Heart right ventricle (tissue), 16 donors: ENCODE data around the gene TJP3. TPM values are rescaled to one million over a fixed set of nuclear protein-coding genes. Genes with fewer than 3 reads are reported as not detected.
A peak's percentile ranks its signal among the peaks of the same experiment; 100 is the strongest.

Experiments used
- ATAC-seq, 8 donors: fragments of 200-7000 bp; cut with Tn5 transposase; one replicate each; pipeline ENCODE4 v1.9.1; 2020; ENCODE audit warnings: mild to moderate bottlenecking in 8 of 8, moderate library complexity in 8 of 8, moderate number of reproducible peaks in 1 of 8
- DNase-seq, 2 donors: peaks; one replicate each; pipeline ENCODE4 v3.0.0-alpha.2; 2020
- H3K27ac ChIP-seq, 10 donors: fragments of 200-600 bp; sonication (generic) in 2 of 10; one replicate each; pipeline versions ENCODE4 v1.5.0 to v1.8.0; 2020 to 2022; ENCODE audit warnings: mild to moderate bottlenecking in 3 of 10
- H3K27me3 ChIP-seq, 7 donors: fragments of 200-600 bp; one replicate each; pipeline ENCODE4 v1.8.0; 2021 to 2022; ENCODE audit warnings: mild to moderate bottlenecking in 2 of 7
- H3K36me3 ChIP-seq, 9 donors: fragments of 200-600 bp; sonication (generic) in 1 of 9; one replicate each; pipeline versions ENCODE4 v1.5.0 to v1.8.0; 2020 to 2022; ENCODE audit warnings: mild to moderate bottlenecking in 2 of 9
- H3K4me1 ChIP-seq, 9 donors: fragments of 200-600 bp; sonication (generic) in 1 of 9; one replicate each; pipeline versions ENCODE4 v1.5.0 to v1.8.0; 2020 to 2022; ENCODE audit warnings: mild to moderate bottlenecking in 4 of 9
- H3K4me3 ChIP-seq, 10 donors: fragments of 200-600 bp; sonication (generic) in 2 of 10; one replicate each; pipeline versions ENCODE4 v1.5.0 to v1.8.0; 2020 to 2022; ENCODE audit warnings: mild to moderate bottlenecking in 7 of 10, moderate library complexity in 2 of 10
- H3K9me3 ChIP-seq, 11 donors: fragments of 200-600 bp in 10 of 11; sonication (generic) in 2 of 11; one replicate each; pipeline versions ENCODE4 v1.5.0 to v1.8.0; 2013 to 2022; ENCODE audit warnings: mild to moderate bottlenecking in 2 of 11, control low read depth in 1 of 11, moderate library complexity in 1 of 11
- WGBS, 2 donors: extraction: QIAGEN DNeasy Blood & Tissue Kit; methylation state at CpG; one replicate each; pipeline ENCODE4 v1.1.7; 2013; ENCODE audit warnings: inconsistent platforms in 1 of 2; 5-methylcytosine and 5-hydroxymethylcytosine counted together
- intact Hi-C, 10 donors: fragments of 100-400 bp; cut with DNase I; formaldehyde crosslinking; loops; one replicate each; pipeline versions ENCODE4 v1.11.1 to v1.14.2; 2022
- polyA plus RNA-seq, 2 donors: library from polyadenylated mRNA; stranded (reverse); fragments of 200-250 nt; gene quantifications; one replicate each; pipeline ENCODE4 v1.2.3, GENCODE V29; 2013
- total RNA-seq, 10 donors: library from RNA; stranded (reverse); fragmentation: NEBNext Ultra II Directional in 3 of 10; extraction: Animal tissue kit (Norgen Biotek cat#: 25700) in 3 of 10; gene quantifications; one replicate each; pipeline versions ENCODE4 v1.2.1 to v1.2.4, GENCODE V29; 2021 to 2023
- TF ChIP-seq, protein P1 (sequence below), 9 donors: fragments of 200-600 bp; sonication (generic) in 2 of 9; IDR thresholded peaks; one replicate each; pipeline versions ENCODE4 v1.5.0 to v1.8.0; 2021 to 2022; ENCODE audit warnings: antibody characterized with exemption in 9 of 9, mild to moderate bottlenecking in 5 of 9, moderate library complexity in 1 of 9
- donor health status: Arrhythmogenic right ventricular cardiomyopathy.
- donor health status: ischemic (EF 13 %, LVEDD 7.1; RV severe dilation, severe dysfunction).
- donor health status: healthy with polysubstance abuse.
- donor health status: DM: no; HTN: yes; CAD: no.
- donor health status: DM: no; HTN: no; CAD: no.
- donor health status: ischemic (EF 25% LVEDD 6.9; RV normal size, moderate dysfunction).
- donor health status: ischemic (EF 25% LVEDD 5.7; RV mildly dilated, moderate dysfunction).
- donor health status: healthy.
- donor health status: DM: yes; HTN: yes; CAD: no.
- donor health status: Ischemic cardiomyopathy.
- donor health status: ischemic (EF 35%, LVEDD 5.7; RV mildly dilated, moderate dysfunction).
- donor health status: nonischemic (EF 11% LVEDD 7.7; RV severe dilation, severe dysfunction).
- donor health status: DM: yes; HTN: yes; CAD: no.
- donor health status: PGD.
- donor health status: ischemic (EF 29% LVEDD 5.4; RV normal size, mild dysfunction).
- donor health status: nonischemic (EF 23%, LVEDD 6.1; RV moderate dilation, normal function).

Gene TJP3
- total and polyA plus RNA-seq, 12 donors = 0.06 to 0.49 (median 0.25) TPM; not detected in 8

DNA sequence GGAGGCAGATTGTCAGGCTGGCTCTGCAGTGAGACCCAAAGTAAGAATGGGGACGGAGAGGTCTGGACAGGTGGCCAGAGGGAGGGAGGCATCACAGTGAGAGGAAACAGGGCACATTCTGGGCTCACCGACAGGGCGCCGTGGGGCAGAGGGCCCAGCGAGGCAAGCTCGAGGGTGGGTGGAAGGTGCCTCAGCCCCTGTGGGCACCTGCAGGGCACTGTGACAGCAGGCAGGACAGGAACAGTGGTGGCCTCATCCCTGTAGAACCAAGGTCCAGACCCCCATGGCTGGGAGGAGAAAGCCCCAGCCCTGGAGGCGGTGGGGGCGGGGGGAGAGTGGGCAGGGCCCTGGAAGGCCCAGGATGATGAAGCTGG is 35.6 kb upstream of the TJP3 start:
- 89 to 94% methylated on average over 8 of the region's 8 CpGs for WGBS, 2 donors
- H3K4me1 ChIP-seq = peaks cover 26 to 67% (median 52%) of the 10 kb centered on the region in 9 donors
- intact Hi-C loops = no loop called here

DNA sequence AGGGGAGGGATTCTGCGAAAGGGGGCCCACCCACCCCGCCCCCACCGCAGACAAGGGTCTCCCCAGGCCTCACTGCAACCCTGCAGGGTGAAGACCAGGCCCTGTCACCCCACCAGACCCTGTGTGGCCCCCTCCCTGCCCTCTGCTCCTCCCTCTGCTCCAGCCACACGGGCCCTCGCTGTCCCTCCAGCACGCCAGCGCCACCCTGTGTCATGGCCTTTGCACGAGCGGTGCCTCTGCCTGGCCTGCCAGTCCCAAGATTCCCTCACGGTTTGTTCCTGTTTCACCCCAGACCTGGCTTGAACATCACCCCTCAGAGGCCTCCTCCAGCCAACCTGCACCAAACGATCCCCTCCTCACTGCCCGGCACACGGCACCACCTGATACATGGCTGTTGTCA is 35.2 kb upstream of the TJP3 start:
- Histone ChIP-seq H3K27me3 (peaks cover 0 to 10% (median 0%) of the 10 kb centered on the region in 7 donors), H3K9me3 (peaks cover 0 to 7% (median 0%) of the 10 kb centered on the region in 11 donors), H3K4me1 (peaks cover 26 to 63% (median 49%) of the 10 kb centered on the region in 9 donors), H3K27ac (peak overlapping the region; percentile 19 to 100 (median 98)), H3K4me3 (no peak overlapping the region), H3K36me3 (peaks cover 0 to 7% (median 0%) of the 10 kb centered on the region in 9 donors)
- TF ChIP-seq, protein P1, sequence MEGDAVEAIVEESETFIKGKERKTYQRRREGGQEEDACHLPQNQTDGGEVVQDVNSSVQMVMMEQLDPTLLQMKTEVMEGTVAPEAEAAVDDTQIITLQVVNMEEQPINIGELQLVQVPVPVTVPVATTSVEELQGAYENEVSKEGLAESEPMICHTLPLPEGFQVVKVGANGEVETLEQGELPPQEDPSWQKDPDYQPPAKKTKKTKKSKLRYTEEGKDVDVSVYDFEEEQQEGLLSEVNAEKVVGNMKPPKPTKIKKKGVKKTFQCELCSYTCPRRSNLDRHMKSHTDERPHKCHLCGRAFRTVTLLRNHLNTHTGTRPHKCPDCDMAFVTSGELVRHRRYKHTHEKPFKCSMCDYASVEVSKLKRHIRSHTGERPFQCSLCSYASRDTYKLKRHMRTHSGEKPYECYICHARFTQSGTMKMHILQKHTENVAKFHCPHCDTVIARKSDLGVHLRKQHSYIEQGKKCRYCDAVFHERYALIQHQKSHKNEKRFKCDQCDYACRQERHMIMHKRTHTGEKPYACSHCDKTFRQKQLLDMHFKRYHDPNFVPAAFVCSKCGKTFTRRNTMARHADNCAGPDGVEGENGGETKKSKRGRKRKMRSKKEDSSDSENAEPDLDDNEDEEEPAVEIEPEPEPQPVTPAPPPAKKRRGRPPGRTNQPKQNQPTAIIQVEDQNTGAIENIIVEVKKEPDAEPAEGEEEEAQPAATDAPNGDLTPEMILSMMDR (IDR thresholded peaks at IDR 0.05) = no peak
- WGBS, 2 donors = 86 to 91% methylated on average over 13 of the region's 13 CpGs
- ATAC-seq = no peak
- DNase-seq = no peak
- intact Hi-C loops = no loop called here

More for the DNA sequence above, 35.6 kb upstream of the TJP3 start:
- Histone ChIP-seq H3K36me3 (peaks cover 0 to 7% (median 0%) of the 10 kb centered on the region in 9 donors), H3K4me3 (no peak overlapping the region), H3K9me3 (peaks cover 0 to 7% (median 0%) of the 10 kb centered on the region in 11 donors), H3K27me3 (peaks cover 0 to 10% (median 0%) of the 10 kb centered on the region in 7 donors), H3K27ac (peak overlapping the region; percentile 90 to 100 (median 99))
- DNase-seq = no peak
- TF ChIP-seq, protein P1 (IDR thresholded peaks at IDR 0.05) = no peak
- no peak for ATAC-seq

DNA sequence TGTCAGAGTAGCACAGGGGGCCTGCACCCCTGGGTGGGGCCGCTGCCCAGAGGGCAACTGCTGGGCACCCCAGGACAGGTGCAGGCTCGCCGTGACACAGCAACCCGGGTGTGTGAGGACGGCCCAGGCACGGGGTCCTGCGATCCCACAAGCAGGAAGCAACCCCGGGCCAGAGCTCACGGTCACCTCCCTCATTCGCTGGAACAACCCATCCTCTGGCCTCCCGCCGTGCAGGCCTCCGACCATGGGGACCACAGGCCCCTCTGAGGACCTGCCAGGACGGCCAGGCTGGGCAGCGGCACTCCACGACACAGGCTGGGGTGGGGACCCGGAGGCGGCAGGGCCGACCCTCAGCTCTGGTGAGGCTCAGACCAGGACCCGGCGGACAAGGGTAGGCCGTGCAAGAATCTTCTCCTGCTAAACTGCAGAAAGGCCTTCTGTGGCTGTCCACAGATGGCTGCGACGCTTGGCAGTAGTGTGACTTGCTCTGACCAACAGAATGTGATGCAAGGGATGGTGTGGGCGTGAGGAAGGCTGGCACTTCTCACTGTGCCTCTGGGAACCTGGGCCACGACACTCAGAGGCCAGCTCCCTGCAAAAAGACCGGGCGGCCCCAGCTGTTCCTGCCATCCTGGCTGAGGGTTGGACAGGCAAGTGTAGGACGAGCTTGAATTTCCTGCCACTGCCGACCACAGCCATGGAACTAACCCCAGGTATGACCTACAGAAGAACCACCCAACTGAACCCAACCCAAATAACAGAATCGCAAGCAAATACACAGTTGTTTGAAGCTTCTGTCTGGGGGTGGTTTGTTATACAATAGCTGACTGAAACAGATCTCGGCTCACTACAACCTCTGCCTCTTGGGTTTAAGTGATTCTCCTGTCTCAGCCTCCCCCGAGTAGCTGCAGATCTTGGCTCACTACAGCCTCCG is 34.4 kb upstream of the TJP3 start:
- ATAC-seq (no peak), DNase-seq (no peak)
- intact Hi-C loops = no loop called here
- WGBS, 2 donors = 94% methylated on average over 34 of the region's 34 CpGs
- H3K27me3 ChIP-seq = peaks cover 0 to 10% (median 0%) of the 10 kb centered on the region in 7 donors
- H3K36me3 ChIP-seq = peaks cover 0 to 7% (median 0%) of the 10 kb centered on the region in 9 donors
- TF ChIP-seq, protein P1 (IDR thresholded peaks at IDR 0.05) = no peak
- no peak overlapping the region for H3K4me3 ChIP-seq
- peak overlapping the region in 7 of 10 donors; percentile 19 to 100 (median 99) for H3K27ac ChIP-seq
- peaks cover 26 to 55% (median 42%) of the 10 kb centered on the region in 9 donors for H3K4me1 ChIP-seq
- H3K9me3 ChIP-seq = peaks cover 0 to 7% (median 0%) of the 10 kb centered on the region in 11 donors

DNA sequence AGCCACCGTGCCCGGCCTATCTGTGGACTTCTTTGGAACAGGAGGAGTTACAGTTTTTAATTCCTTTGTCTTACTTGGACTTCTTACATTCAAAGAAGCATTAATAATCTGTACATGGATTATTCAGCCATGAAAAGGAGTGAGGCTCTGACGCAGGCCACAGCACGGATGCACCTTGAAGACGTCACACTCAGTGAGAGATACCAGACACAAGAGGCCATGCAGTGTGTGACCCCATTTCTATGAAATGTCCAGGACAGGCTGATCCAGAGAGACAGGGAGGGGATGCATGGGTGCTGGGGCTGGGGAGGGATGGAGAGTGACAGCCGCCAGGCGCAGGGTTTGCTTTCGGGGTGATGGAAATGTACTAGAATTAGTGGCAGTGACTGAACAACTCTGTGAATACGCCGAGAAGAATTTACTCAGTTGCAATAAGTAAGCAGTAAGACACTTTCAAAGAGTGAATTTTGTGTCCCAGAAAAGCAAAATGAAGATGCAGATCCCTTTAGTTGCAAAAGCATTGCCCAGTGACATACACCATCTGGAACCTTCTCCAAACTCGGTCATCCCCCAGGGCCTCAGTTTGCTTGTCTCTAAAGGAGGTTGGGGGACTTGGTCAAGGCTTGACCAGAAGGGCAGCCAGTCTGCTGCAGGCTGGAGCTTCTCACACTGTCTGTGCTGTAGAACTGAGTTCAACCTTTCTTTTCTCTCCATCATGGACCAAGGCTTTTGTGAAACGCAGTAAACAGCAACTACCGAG is 33.2 kb upstream of the TJP3 start:
- 82 to 86% methylated on average over 13 of the region's 13 CpGs for WGBS, 2 donors
- peaks cover 0 to 13% (median 0%) of the 10 kb centered on the region in 9 donors for H3K36me3 ChIP-seq
- peaks cover 0 to 10% (median 0%) of the 10 kb centered on the region in 7 donors for H3K27me3 ChIP-seq
- H3K4me3 ChIP-seq = no peak overlapping the region
- peaks cover 0 to 7% (median 0%) of the 10 kb centered on the region in 11 donors for H3K9me3 ChIP-seq
- TF ChIP-seq, protein P1 (IDR thresholded peaks at IDR 0.05) = no peak
- ATAC-seq (no peak), DNase-seq (no peak)
- H3K27ac ChIP-seq = peak overlapping the region in 2 of 10 donors; percentile 39 to 41
- intact Hi-C loops = no loop called here
- peaks cover 17 to 43% (median 31%) of the 10 kb centered on the region in 9 donors for H3K4me1 ChIP-seq
